Loucy (cell line): Measurements from ENCODE around the gene HSD11B1L.

ENCODE experiments used
- H2AFZ ChIP-seq: fragments of 200-600 bp; sonication (generic); 2 replicates; pipeline ENCODE4 v1.6.0; 2016; ENCODE audit warnings: antibody characterized with exemption, mild to moderate bottlenecking, low read length, moderate library complexity
- H3F3A ChIP-seq: fragments of 200-600 bp; 2 replicates; pipeline ENCODE4 v1.6.0; 2016; ENCODE audit warnings: antibody characterized with exemption, low read depth, mild to moderate bottlenecking
- H3K27me3 ChIP-seq: fragments of 200-600 bp; sonication (generic); 2 replicates; pipeline ENCODE4 v1.6.1; 2014; ENCODE audit warnings: low read length, mild to moderate bottlenecking; ENCODE audit not compliant: insufficient read depth, poor library complexity, severe bottlenecking
- H3K36me3 ChIP-seq: fragments of 200-600 bp; sonication (generic); 2 replicates; pipeline ENCODE4 v1.6.1; 2016; ENCODE audit warnings: low read length; ENCODE audit not compliant: insufficient read depth
- H3K4me1 ChIP-seq: fragments of 200-600 bp; sonication (generic); 2 replicates; pipeline ENCODE4 v1.5.1; 2014; ENCODE audit warnings: low read length, mild to moderate bottlenecking; ENCODE audit not compliant: insufficient read depth, poor library complexity, severe bottlenecking
- H3K4me2 ChIP-seq: fragments of 200-600 bp; sonication (generic); 2 replicates; pipeline ENCODE4 v1.6.0; 2014; ENCODE audit warnings: antibody characterized with exemption, low read length, low read depth, mild to moderate bottlenecking; ENCODE audit not compliant: poor library complexity, severe bottlenecking
- H3K4me3 ChIP-seq: fragments of 200-600 bp; sonication (generic); 2 replicates; pipeline ENCODE4 v1.5.1; 2014; ENCODE audit warnings: low read length, mild to moderate bottlenecking, mixed read lengths; ENCODE audit not compliant: poor library complexity, severe bottlenecking
- H3K79me2 ChIP-seq: fragments of 200-600 bp; sonication (generic); 2 replicates; pipeline ENCODE4 v1.6.1; 2014; ENCODE audit warnings: low read length; ENCODE audit not compliant: insufficient read depth
- H3K9ac ChIP-seq: fragments of 200-600 bp; sonication (generic); 2 replicates; pipeline ENCODE4 v1.6.0; 2014; ENCODE audit warnings: mild to moderate bottlenecking, low read depth, low read length, moderate library complexity; ENCODE audit not compliant: poor library complexity, severe bottlenecking
- H3K9me2 ChIP-seq: fragments of 200-600 bp; sonication (generic); replicated peaks from 2 replicates; pipeline ENCODE4 v1.6.1; 2016; ENCODE audit warnings: low read depth, low read length, mixed read lengths
- H3K9me3 ChIP-seq: fragments of 200-600 bp; sonication (generic); 2 replicates; pipeline ENCODE4 v1.6.1; 2014; ENCODE audit warnings: mild to moderate bottlenecking, antibody characterized with exemption, low read length, low read depth; ENCODE audit not compliant: insufficient read depth
- H4K20me1 ChIP-seq: fragments of 200-600 bp; sonication (generic); 2 replicates; pipeline ENCODE4 v1.6.0; 2014; ENCODE audit warnings: antibody characterized with exemption, low read length, mild to moderate bottlenecking; ENCODE audit not compliant: insufficient read depth, poor library complexity, severe bottlenecking
- EZH2phosphoT487 ChIP-seq: fragments of 200-600 bp; IDR thresholded peaks from 2 replicates; pipeline ENCODE4 v1.6.1; 2018; ENCODE audit warnings: antibody characterized with exemption, mild to moderate bottlenecking, moderate library complexity, borderline replicate concordance
- TF ChIP-seq, protein P1 (sequence below): fragments of 200-600 bp; sonication (generic); conservative IDR thresholded peaks from 2 replicates; pipeline ENCODE4 v1.5.1; 2014; ENCODE audit warnings: mild to moderate bottlenecking, antibody characterized with exemption, low read length

Gene HSD11B1L

DNA sequence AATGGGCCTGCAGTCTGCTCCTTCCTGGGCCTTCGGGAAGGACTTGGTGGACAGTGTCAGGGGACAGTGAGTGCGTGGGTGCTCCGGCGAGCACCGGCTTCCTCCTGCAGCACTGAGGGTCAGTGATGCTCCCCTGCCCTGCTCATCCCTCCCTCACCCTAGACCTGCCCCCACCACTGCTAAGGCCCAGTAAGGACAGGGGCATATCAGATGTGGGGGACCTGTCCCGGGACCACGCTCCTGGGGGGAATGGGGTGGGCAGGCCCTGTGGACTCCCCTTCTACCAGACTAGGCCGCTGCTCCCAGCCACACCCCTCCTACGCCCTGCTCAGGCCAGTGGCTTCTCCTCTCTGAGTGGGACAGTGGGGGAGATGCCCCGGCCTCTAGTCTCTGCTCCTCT, 3.7 kb upstream of the HSD11B1L start:
- no peaks in the 10 kb centered on the region for H3K36me3 ChIP-seq
- no peaks in the 10 kb centered on the region for H3K9me3 ChIP-seq
- H2AFZ ChIP-seq: no peak overlapping the region
- no peaks in the 10 kb centered on the region for H4K20me1 ChIP-seq
- H3K4me3 ChIP-seq: no peak overlapping the region
- no peaks in the 10 kb centered on the region for H3F3A ChIP-seq
- H3K9ac ChIP-seq: no peak overlapping the region
- H3K79me2 ChIP-seq: peaks cover 7% of the 10 kb centered on the region; the same call in 1 of the 2 replicates
- H3K4me2 ChIP-seq: no peak overlapping the region
- H3K27me3 ChIP-seq: no peaks in the 10 kb centered on the region
- H3K9me2 ChIP-seq: no peaks in the 10 kb centered on the region
- H3K4me1 ChIP-seq: no peaks in the 10 kb centered on the region
- no peak for TF ChIP-seq EZH2phosphoT487
- TF ChIP-seq, protein P1, sequence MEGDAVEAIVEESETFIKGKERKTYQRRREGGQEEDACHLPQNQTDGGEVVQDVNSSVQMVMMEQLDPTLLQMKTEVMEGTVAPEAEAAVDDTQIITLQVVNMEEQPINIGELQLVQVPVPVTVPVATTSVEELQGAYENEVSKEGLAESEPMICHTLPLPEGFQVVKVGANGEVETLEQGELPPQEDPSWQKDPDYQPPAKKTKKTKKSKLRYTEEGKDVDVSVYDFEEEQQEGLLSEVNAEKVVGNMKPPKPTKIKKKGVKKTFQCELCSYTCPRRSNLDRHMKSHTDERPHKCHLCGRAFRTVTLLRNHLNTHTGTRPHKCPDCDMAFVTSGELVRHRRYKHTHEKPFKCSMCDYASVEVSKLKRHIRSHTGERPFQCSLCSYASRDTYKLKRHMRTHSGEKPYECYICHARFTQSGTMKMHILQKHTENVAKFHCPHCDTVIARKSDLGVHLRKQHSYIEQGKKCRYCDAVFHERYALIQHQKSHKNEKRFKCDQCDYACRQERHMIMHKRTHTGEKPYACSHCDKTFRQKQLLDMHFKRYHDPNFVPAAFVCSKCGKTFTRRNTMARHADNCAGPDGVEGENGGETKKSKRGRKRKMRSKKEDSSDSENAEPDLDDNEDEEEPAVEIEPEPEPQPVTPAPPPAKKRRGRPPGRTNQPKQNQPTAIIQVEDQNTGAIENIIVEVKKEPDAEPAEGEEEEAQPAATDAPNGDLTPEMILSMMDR: no peak

DNA sequence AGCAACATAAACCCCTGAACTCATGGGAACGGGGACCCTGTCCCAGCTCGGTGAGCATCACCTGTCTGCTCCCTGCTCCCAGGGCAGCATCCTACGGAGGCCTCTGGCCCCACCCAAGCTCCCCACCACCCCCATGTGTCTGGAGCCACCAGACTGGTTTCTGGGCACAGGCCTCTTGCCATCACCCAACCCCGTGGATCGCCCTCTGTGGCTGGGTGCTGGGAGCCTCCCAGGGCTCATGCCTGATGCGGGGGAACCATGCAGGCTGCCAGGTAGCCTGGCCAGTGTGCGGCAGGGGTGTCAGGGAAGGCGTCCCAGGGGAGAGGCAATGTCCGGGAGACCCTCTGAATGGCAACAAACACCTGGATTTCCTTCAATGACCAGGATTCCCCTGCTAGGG, 3.2 kb upstream of the HSD11B1L start:
- H3K79me2 ChIP-seq: peaks cover 7% of the 10 kb centered on the region; the same call in 1 of the 2 replicates
- H3K36me3 ChIP-seq: no peaks in the 10 kb centered on the region
- H3K9ac ChIP-seq: no peak overlapping the region
- no peaks in the 10 kb centered on the region for H3K4me1 ChIP-seq
- no peaks in the 10 kb centered on the region for H3K27me3 ChIP-seq
- TF ChIP-seq EZH2phosphoT487: no peak
- TF ChIP-seq, protein P1: no peak
- no peak overlapping the region for H3K4me2 ChIP-seq
- H3K9me3 ChIP-seq: no peaks in the 10 kb centered on the region
- no peak overlapping the region for H3K4me3 ChIP-seq
- no peaks in the 10 kb centered on the region for H3F3A ChIP-seq
- no peaks in the 10 kb centered on the region for H4K20me1 ChIP-seq
- H3K9me2 ChIP-seq: no peaks in the 10 kb centered on the region
- no peak overlapping the region for H2AFZ ChIP-seq

DNA sequence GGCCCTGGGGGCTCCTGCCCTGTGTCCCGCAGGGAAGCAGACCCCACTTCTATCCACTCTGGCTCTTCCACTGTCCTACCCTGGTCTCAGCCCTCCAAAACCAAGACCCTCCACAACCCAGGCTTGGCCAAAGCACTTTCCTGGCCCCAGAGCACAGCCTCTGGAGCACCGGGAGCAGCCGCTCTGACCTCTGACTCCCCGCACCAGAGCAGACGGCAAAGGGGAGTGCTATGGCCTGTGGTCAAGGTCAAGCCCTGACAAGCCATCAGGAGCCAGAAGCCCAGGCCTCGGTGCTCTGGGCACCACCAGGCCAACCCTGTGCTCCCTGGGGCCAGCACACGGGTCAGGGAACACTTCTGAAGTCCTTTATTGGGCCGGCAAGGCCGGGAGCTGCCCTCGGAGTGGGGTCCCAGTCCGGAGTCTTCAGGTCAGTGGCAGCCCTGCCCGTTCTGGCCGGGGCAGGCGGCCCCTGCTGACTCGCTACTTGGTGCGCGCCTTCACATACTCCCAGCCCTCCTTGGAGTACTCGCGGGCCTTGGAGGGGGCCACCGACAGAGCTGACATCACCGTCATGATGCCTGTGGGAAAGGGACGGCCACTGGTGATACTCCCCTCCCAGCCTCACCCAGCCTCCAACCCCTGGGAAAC, 2.6 kb upstream of the HSD11B1L start:
- Histone ChIP-seq H3K4me1 (no peaks in the 10 kb centered on the region), H4K20me1 (no peaks in the 10 kb centered on the region), H3K27me3 (no peaks in the 10 kb centered on the region), H3K4me2 (no peak overlapping the region), H3K9me3 (no peaks in the 10 kb centered on the region), H3K79me2 (peaks cover 7% of the 10 kb centered on the region; the same call in 1 of the 2 replicates), H3K4me3 (no peak overlapping the region), H3K36me3 (no peaks in the 10 kb centered on the region), H2AFZ (no peak overlapping the region), H3F3A (no peaks in the 10 kb centered on the region), H3K9ac (no peak overlapping the region), H3K9me2 (no peaks in the 10 kb centered on the region)
- TF ChIP-seq, protein P1: no peak
- no peak for TF ChIP-seq EZH2phosphoT487
